HG03442 (cell line): ENCODE measurements around the gene SERPINB2.
"Not testable (repeated sequence)": the region's sequence is repeated elsewhere in the genome, so short reads cannot be mapped to it uniquely, and the experiment has no call there.

Source experiments
- ATAC-seq: cut with Tn5 transposase; IDR thresholded peaks from one replicate; pipeline ENCODE4 v1.9.1; 2021; ENCODE audit warnings: mild to moderate bottlenecking, moderate library complexity; ENCODE audit not compliant: unreplicated experiment

The SERPINB2 gene

DNA sequence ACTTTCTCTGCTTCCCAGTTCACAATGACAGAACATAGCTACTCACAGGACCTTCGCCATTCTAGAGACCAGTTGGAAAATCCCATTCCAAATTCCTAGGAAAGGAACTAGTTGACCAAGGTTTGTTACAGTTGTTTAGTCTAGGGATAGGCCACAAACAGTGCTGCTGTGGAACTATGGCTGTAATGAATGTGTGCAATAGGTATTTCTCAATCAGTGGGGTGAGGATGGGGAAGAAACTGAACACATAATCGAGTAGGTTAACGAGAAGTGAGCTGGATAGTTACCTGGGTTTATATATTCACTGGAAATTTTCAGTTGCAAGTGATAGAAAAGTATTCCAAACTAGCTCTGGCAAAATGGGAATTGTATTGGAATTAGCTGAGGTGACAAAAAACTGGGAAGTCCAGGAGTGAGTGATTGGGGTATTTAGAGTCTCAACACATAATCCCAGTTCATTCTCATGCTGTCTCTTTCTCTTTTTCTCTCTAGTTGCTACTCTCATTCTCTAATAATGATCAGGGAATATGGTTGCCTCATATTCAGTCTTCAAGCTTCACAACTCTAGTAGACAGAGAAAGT, 43.4 kb downstream of the SERPINB2 start:
- no peak for ATAC-seq

DNA sequence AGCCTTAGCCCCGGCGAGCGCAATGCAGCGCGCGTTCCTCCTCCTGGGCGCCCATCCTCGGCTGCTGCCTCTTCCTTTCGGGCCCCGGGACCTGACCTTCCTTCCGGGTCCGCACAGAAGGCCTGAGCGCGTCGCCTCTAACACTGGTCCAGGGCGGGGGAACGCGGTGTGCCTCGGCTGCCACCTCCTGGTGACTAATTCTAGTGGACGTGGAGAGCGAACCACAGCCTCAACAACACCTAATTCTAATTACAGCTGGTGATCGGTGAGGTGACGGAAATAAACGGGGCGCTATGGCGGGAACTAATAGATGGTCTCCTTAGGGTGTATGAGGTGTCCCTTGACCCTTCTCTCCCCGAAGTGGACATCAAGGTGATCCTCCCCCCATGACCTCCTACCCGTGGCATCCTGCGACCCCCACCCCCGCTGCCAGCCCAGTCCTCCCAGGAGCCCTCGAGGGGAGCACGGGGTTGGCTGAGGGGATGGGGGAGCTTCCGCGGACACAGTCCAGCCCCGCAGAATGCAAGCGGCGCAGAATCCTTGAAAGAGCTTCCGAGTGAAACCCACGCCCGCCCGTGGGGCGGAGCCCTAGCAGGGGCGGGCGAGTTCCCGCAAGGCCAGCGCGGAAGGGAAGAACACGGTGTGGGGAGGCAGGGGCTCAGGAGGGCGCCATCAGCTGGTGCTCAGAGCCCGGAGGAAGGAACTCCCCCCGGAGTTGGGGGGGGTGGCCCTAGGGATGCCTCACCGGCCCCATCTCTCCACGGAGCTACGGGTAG, 48.8 kb downstream of the SERPINB2 start:
- ATAC-seq = peak; percentile 97

GRCh38 chr18:63936932-63937393, 49.5 kb downstream of the SERPINB2 start:
- peak; percentile 31 for ATAC-seq

DNA sequence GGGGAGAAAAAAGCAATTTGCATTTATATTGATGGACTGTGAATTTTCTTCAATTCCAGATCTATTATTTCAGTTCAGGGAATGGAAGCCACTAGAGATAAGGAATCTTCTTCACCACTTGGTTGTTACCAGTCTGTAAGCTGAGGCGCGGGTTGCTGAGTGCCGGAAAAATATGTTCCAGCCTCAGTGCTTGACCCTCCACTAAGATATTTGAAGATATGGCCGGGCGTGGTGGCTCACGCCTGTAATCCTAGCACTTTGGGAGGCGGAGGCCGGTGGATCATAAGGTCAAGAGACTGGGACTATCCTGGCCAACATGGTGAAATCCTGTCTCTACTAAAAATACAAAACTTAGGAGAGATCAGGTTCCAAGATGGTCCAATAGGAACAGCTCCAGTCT, 52.5 kb downstream of the SERPINB2 start:
- no peak for ATAC-seq

DNA sequence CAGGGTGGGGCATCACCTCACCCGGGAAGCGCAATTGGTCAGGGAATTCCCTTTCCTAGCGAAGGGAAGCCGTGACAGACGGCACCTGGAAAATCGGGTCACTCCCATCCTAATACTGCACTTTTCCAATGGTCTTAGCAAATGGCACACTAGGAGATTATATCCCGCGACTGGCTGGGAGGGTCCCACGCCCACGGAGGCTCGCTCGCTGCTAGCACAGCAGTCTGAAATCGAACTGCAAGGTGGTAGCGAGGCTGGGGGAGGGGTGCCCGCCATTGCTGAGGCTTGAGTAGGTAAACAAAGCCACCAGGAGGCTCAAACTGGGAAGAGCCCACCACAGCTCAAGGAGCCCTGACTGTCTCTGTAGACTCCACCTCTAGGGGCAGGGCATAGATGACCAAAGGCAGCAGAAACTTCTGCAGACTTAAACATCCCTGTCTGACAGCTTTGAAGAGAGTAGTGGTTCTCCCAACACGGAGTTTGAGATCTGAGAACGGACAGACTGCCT, 53.1 kb downstream of the SERPINB2 start:
- not testable (repeated sequence) for ATAC-seq

DNA sequence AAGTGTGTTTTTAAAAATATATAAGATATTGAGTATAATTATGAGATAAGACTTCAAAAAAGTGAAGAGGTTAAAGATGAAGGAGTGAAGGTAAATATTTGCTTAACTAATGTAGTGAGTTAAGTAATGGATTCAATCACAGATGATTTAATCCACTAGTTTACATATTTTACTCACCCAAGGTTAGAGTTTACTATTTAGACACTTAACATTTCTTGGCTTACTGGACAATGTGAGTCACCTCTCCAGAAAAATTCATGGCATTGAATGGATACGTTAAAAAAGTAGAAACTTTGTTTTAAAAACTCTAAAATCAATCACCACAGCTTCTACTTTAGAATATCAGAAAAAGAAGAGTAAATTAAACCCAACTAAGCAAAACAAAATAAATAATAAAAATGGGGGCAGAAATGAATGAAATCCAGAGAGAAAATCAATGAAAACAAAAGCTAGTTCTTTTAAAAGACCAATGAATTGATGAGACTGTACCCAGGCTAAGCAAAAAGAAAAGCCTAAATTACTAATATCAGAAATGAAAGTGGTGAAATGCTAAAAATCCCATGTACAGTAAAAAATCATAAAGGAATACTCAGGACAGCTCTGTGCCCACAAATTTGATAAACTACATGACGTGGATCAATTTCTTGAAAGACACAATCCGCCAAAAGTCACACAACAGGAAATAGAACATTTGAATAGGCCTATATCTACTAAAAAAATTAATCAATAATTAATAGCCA, 59.7 kb downstream of the SERPINB2 start:
- ATAC-seq = no peak

DNA sequence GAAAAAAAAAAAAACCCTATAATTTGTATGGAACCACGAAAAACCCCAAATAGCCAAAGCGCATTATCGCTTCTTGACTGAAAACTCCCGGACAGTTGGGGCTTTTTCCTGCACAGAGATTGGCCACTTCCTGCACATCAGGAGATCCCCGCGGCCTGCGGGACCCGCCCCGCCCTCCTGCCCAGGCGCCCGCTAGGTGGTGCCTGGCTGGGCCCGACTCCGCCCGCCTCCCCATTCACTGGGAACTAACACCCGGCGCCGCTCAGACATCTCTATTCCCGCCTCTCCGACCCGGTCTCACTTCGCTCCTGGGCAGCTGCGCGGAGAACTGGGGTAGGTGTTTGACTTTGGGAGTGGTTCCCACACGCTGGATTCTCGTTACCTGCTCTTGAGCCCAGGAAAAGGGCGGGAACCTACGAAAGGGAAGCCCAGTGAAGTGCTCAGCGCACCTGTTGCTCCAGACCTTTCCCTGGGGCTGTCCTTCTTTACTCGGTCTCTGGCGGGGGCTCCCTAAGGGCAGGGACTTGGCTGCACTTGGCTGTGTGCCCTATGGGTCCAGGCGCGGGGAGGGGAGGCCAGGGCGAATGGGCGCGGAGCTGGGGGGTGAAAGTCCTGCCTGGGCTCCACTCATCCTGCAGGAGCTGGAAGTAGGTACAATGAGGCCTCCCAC, 61.7 kb downstream of the SERPINB2 start, which contains the start of gene HMSD:
Gene HMSD, plus strand, starts transcription at position 234 of the 670 bp plus-strand sequence. CDS start 4,155 bp downstream, outside the sequence.
- peak; percentile 89 for ATAC-seq

DNA sequence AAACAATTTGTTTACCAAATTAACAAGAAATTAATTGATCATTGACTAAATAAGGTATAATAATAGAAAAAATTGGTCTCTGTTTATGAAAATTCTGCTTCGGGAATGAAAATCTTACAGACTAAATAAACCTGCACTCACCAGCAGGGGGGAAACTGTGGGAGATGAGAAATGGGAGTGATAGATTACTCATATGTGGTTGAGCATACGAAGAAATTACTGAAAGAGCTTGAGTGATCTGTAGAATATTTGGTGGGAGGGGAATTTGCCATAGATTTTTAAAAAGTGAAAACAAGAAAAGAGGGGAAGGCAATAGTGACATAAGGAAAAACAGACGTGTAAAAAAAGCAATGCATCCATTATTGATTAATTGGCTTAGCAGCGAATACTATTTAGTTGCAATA, 63.8 kb downstream of the SERPINB2 start:
- peak; percentile 64 for ATAC-seq
